Upper lobe of left lung (tissue), 6 donors: ENCODE data around the gene PDGFD. TPM values are rescaled to one million over a fixed set of nuclear protein-coding genes. Genes with fewer than 3 reads are reported as not detected.

Experiments used
- ATAC-seq, 2 donors: fragments of 200-7000 bp; cut with Tn5 transposase; one replicate each; pipeline ENCODE4 v1.9.1; 2022; ENCODE audit warnings: mild to moderate bottlenecking in 2 of 2, moderate library complexity in 2 of 2; ENCODE audit not compliant: low FRiP score in 2 of 2
- DNase-seq, 2 donors: peaks; one replicate each; pipeline ENCODE4 v3.0.0-alpha.2; 2019 to 2020
- H3K27ac ChIP-seq, 4 donors: fragments of 200-600 bp; sonication (generic); one replicate each; pipeline ENCODE4 v1.5.1; 2016 to 2019
- H3K27me3 ChIP-seq, 4 donors: fragments of 200-600 bp; sonication (generic); one replicate each; pipeline ENCODE4 v1.5.1; 2017 to 2019
- H3K36me3 ChIP-seq, 4 donors: fragments of 200-600 bp; sonication (generic); one replicate each; pipeline ENCODE4 v1.5.1; 2016 to 2019
- H3K4me1 ChIP-seq, 4 donors: fragments of 200-600 bp; sonication (generic); one replicate each; pipeline ENCODE4 v1.5.1; 2018 to 2019
- H3K4me3 ChIP-seq, 4 donors: fragments of 200-600 bp; sonication (generic); one replicate each; pipeline ENCODE4 v1.5.1; 2017 to 2019; ENCODE audit warnings: mild to moderate bottlenecking in 2 of 4, moderate library complexity in 1 of 4
- H3K9me3 ChIP-seq, 4 donors: fragments of 200-600 bp; sonication (generic); one replicate each; pipeline ENCODE4 v1.5.1; 2018 to 2019
- EP300 ChIP-seq, 4 donors: sonication (generic); formaldehyde crosslinking; IDR thresholded peaks; one replicate each; pipeline ENCODE4 v1.5.1; 2017; ENCODE audit warnings: antibody characterized with exemption in 4 of 4, control low read depth in 2 of 4
- POLR2A ChIP-seq, 4 donors: fragments of 450-650 bp; IDR thresholded peaks; one replicate each; pipeline ENCODE4 v1.5.1; 2016 to 2017; ENCODE audit warnings: antibody characterized with exemption in 4 of 4, mild to moderate bottlenecking in 2 of 4
- POLR2AphosphoS5 ChIP-seq, 2 donors: sonication (generic); formaldehyde crosslinking; IDR thresholded peaks; one replicate each; pipeline ENCODE4 v1.5.1; 2017; ENCODE audit warnings: antibody characterized with exemption in 2 of 2
- WGBS, 2 donors: methylation state at CpG; one replicate each; pipeline ENCODE4 v1.1.5; 2017 to 2018; 5-methylcytosine and 5-hydroxymethylcytosine counted together
- total RNA-seq, 6 donors: library from RNA; depleted of rRNA in 4 of 6; stranded (reverse); fragments of >200 nt in 4 of 6; gene quantifications; one replicate each; pipeline versions ENCODE4 v1.1.0 to v1.2.1, GENCODE V29; 2016 to 2021
- TF ChIP-seq, protein P1 (sequence below), 6 experiments: fragments of 450-650 bp in 4 of 6; fragments of 200-600 bp in 2 of 6; sonication (generic) in 2 of 6; IDR thresholded peaks; one replicate each; pipeline ENCODE4 v1.5.1; 2016 to 2019; ENCODE audit warnings: antibody characterized with exemption in 6 of 6
- donor health status: DM: no; HTN: no; CAD: no; lungs with moderate emphysema.
- donor health status: DM: no; HTN: yes; CAD: no; lungs with severe emphysema.

PDGFD gene
- total RNA-seq, 6 donors from 2014 or later: 2.1 to 6.6 (median 2.7) TPM; not detected in 1

DNA sequence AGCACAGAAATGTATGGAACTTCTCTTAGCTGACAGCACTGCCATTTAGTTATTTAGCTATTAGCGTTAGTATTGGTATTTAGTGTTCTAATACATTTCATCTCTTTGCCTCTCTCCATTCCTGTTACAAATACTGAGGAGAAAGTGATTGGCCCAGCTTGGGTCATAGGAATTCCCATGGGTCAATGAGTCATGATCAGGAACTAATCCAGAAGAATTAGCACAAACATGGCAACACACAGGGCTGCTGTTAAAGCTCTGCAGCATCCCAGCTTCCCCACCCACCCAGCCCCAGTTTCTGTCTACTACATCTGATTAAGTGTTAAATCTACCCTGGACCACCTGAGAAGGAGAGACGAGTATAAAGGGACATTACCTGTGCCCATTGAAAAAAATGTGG is 36.1 kb downstream of the PDGFD start:
- TF ChIP-seq, protein P1, sequence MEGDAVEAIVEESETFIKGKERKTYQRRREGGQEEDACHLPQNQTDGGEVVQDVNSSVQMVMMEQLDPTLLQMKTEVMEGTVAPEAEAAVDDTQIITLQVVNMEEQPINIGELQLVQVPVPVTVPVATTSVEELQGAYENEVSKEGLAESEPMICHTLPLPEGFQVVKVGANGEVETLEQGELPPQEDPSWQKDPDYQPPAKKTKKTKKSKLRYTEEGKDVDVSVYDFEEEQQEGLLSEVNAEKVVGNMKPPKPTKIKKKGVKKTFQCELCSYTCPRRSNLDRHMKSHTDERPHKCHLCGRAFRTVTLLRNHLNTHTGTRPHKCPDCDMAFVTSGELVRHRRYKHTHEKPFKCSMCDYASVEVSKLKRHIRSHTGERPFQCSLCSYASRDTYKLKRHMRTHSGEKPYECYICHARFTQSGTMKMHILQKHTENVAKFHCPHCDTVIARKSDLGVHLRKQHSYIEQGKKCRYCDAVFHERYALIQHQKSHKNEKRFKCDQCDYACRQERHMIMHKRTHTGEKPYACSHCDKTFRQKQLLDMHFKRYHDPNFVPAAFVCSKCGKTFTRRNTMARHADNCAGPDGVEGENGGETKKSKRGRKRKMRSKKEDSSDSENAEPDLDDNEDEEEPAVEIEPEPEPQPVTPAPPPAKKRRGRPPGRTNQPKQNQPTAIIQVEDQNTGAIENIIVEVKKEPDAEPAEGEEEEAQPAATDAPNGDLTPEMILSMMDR (IDR thresholded peaks at IDR 0.05): no peak
- TF ChIP-seq EP300 (IDR thresholded peaks at IDR 0.05) (no peak), POLR2AphosphoS5 (IDR thresholded peaks at IDR 0.05) (no peak), POLR2A (IDR thresholded peaks at IDR 0.05) (no peak)
- no peaks in the 10 kb centered on the region for H3K4me1 ChIP-seq
- DNase-seq (no peak), ATAC-seq (no peak)
- WGBS, 2 donors: 86 to 93% methylated on average over 2 of the region's 2 CpGs
- H3K27me3 ChIP-seq: no peaks in the 10 kb centered on the region
- no peaks in the 10 kb centered on the region for H3K9me3 ChIP-seq
- H3K4me3 ChIP-seq: no peak overlapping the region
- H3K27ac ChIP-seq: no peak overlapping the region
- no peaks in the 10 kb centered on the region for H3K36me3 ChIP-seq

DNA sequence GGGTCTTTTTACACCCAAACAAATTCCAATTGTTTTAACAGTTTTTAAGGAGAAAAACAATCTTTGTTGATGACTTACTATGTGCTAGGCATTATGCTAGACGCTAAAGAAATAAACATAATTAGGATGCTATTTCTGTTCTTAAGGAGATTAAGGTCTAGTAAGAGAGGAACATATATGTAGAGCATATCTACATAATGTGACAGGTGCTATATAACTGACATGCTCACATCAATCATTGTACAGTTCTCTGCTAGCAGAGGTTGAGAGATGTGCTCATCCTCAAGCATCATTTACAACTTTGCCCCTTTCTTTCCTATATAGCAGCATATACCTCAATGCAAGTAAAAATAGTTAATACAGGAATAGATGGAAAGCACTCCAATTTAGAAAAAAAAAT is 37.5 kb downstream of the PDGFD start:
- H3K4me3 ChIP-seq: no peak overlapping the region
- ATAC-seq: no peak

DNA sequence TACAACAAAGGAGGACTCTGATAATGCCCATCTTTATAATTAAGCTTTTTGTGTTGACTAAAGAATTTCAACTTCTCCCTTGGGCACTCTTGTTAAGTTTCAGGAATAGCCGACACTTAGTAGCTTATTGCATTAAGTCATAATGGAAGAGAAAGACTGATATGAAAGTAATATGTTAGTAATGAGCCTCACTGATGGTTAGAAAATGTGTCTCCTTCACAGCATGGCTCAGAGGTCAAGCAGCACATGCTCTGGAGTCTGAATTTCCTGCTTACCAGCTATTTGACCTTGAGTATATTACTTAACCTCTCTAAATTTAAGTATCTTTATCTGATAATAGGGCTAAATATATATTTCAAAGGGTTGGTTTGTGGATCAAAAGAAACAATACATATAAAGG is 39.0 kb downstream of the PDGFD start:
- Histone ChIP-seq H3K4me1 (no peaks in the 10 kb centered on the region), H3K27ac (no peak overlapping the region), H3K27me3 (no peaks in the 10 kb centered on the region), H3K36me3 (no peaks in the 10 kb centered on the region), H3K9me3 (no peaks in the 10 kb centered on the region), H3K4me3 (no peak overlapping the region)
- 61 to 79% methylated on average over 1 of the region's 1 CpG for WGBS, 2 donors
- ATAC-seq (no peak), DNase-seq (no peak)
- no peak for TF ChIP-seq POLR2A (IDR thresholded peaks at IDR 0.05)

More for the DNA sequence above, 37.5 kb downstream of the PDGFD start:
- Histone ChIP-seq H3K9me3 (no peaks in the 10 kb centered on the region), H3K4me1 (no peaks in the 10 kb centered on the region), H3K27ac (no peak overlapping the region), H3K27me3 (no peaks in the 10 kb centered on the region), H3K36me3 (no peaks in the 10 kb centered on the region)
- WGBS, 2 donors: 75 to 94% methylated on average over 1 of the region's 1 CpG
- TF ChIP-seq POLR2A (IDR thresholded peaks at IDR 0.05) (no peak), POLR2AphosphoS5 (IDR thresholded peaks at IDR 0.05) (no peak), EP300 (IDR thresholded peaks at IDR 0.05) (no peak)
- TF ChIP-seq, protein P1 (IDR thresholded peaks at IDR 0.05): no peak
- DNase-seq: no peak

DNA sequence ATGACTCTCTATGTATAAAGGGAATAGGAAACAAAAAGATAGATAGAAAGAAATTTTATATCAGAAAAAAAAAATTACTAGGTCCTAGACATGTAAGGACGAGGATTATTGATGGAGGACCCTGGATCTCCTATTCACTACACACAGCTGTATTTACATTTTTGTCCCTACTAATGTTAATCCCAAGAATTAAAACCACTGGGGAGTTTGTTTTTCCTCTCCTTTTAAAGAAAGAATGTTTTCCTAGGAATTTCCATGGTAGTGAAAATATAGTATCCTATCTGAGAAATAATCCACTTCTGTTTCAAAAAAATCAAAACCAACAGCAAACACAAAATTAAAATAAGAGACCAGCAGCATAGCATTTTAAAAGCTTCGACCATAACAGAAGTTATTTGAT is 41.1 kb downstream of the PDGFD start:
- H3K4me3 ChIP-seq: no peak overlapping the region
- no peaks in the 10 kb centered on the region for H3K4me1 ChIP-seq
- H3K27me3 ChIP-seq: no peaks in the 10 kb centered on the region
- no peaks in the 10 kb centered on the region for H3K36me3 ChIP-seq
- H3K9me3 ChIP-seq: no peaks in the 10 kb centered on the region
- H3K27ac ChIP-seq: no peak overlapping the region
- no peak for DNase-seq
- no peak for ATAC-seq
- 61 to 62% methylated on average over 2 of the region's 2 CpGs for WGBS, 2 donors
- TF ChIP-seq EP300 (IDR thresholded peaks at IDR 0.05): no peak
- no peak for TF ChIP-seq POLR2A (IDR thresholded peaks at IDR 0.05)
- TF ChIP-seq, protein P1 (IDR thresholded peaks at IDR 0.05): no peak
- no peak for TF ChIP-seq POLR2AphosphoS5 (IDR thresholded peaks at IDR 0.05)

DNA sequence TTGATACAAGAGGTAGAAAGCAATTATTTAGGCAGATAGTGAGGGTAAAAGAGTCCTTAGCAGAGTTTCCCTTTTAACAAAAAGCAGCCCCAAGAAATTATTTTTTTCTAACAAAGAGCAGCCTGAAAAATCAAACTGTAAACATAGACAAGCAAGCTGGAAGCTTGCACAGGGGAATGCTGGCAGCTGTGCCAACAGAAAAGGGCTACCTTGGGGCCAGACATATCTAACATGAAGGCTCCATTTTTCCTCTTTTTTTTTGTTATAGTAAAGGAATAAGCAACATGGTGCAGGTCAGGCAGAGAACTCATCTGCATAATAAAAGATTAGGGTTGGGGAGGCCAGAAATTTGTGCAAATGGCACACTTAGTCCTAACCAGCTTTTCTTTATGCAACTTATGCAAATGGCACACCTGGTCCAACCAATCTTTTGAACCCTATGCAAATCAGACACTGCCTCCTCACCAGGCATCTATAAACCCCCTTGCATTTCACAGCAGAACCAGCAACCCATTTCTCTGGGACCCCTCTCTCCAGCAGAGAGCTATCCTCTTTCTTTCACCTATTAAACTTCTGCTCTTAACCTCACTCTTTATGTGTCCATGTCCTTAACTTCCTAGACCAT is 41.8 kb downstream of the PDGFD start:
- ATAC-seq (no peak), DNase-seq (no peak)
- Histone ChIP-seq H3K9me3 (no peaks in the 10 kb centered on the region), H3K4me3 (no peak overlapping the region), H3K27ac (no peak overlapping the region), H3K4me1 (no peaks in the 10 kb centered on the region), H3K27me3 (no peaks in the 10 kb centered on the region), H3K36me3 (no peaks in the 10 kb centered on the region)
- no peak for TF ChIP-seq POLR2A (IDR thresholded peaks at IDR 0.05)
- no peak for TF ChIP-seq POLR2AphosphoS5 (IDR thresholded peaks at IDR 0.05)
- TF ChIP-seq, protein P1 (IDR thresholded peaks at IDR 0.05): no peak
- TF ChIP-seq EP300 (IDR thresholded peaks at IDR 0.05): no peak
